GM18861 (cell line): ENCODE measurements around the gene COBLL1.
"Not testable (repeated sequence)": the region's sequence is repeated elsewhere in the genome, so short reads cannot be mapped to it uniquely, and the experiment has no call there.

Experiments
- ATAC-seq: cut with Tn5 transposase; IDR thresholded peaks from one replicate; pipeline ENCODE4 v1.9.1; 2021; ENCODE audit not compliant: unreplicated experiment

COBLL1 gene

GRCh38 chr2:164841719-164842623, at the start of gene COBLL1:
TSS of gene COBLL1 (minus strand) at chr2:164841823. CDS start at chr2:164841196, 627 bp downstream.
- ATAC-seq: peak; percentile 33

GRCh38 chr2:164890544-164890943, 48.9 kb upstream of the COBLL1 start:
- ATAC-seq: no peak

GRCh38 chr2:164888592-164888991, 47.0 kb upstream of the COBLL1 start:
- ATAC-seq: no peak

- ATAC-seq: no peak
These were observed 46.0 kb upstream of the COBLL1 start for GRCh38 chr2:164887434-164888144.

- ATAC-seq: no peak
These were observed 40.7 kb upstream of the COBLL1 start for GRCh38 chr2:164882276-164882675.

- no peak for ATAC-seq
These were observed 39.9 kb upstream of the COBLL1 start for GRCh38 chr2:164881524-164881923.

- ATAC-seq: no peak
These were observed 38.4 kb upstream of the COBLL1 start for GRCh38 chr2:164879901-164880535.

- no peak for ATAC-seq
These were observed 36.3 kb upstream of the COBLL1 start for GRCh38 chr2:164877927-164878326.

GRCh38 chr2:164877169-164877568, 35.5 kb upstream of the COBLL1 start:
- ATAC-seq: no peak

GRCh38 chr2:164875334-164876205, 33.9 kb upstream of the COBLL1 start:
- no peak for ATAC-seq

- no peak for ATAC-seq
These were observed 31.7 kb upstream of the COBLL1 start for GRCh38 chr2:164873210-164873908.

- ATAC-seq: no peak
These were observed 29.8 kb upstream of the COBLL1 start for GRCh38 chr2:164871404-164871803.

GRCh38 chr2:164869420-164869772, 27.8 kb upstream of the COBLL1 start:
- no peak for ATAC-seq

- no peak for ATAC-seq
These were observed 27.2 kb upstream of the COBLL1 start for GRCh38 chr2:164868563-164869419.

- ATAC-seq: no peak
These were observed 26.3 kb upstream of the COBLL1 start for GRCh38 chr2:164867779-164868397.

GRCh38 chr2:164866381-164866780, 24.8 kb upstream of the COBLL1 start:
- not testable (repeated sequence) for ATAC-seq

GRCh38 chr2:164860694-164861042, 19.0 kb upstream of the COBLL1 start:
- no peak for ATAC-seq

- ATAC-seq: not testable (repeated sequence)
These were observed 18.5 kb upstream of the COBLL1 start for GRCh38 chr2:164859906-164860693.
